Stimulated activated CD4-positive, alpha-beta T cell treated with anti-CD3 and anti-CD28 coated beads, Interleukin-1b, Interleukin-23, amount 100 ng/mL, for 1 hour (primary cell): ENCODE results near the gene EMCN.
"Not testable (repeated sequence)": the region's sequence is repeated elsewhere in the genome, so short reads cannot be mapped to it uniquely, and the experiment has no call there.

ENCODE experiments used
- DNase-seq, 2 donors: peaks; one replicate each; pipeline ENCODE4 v3.0.0-alpha.2; 2020; ENCODE audit warnings: low read depth in 2 of 2

Gene EMCN

DNA sequence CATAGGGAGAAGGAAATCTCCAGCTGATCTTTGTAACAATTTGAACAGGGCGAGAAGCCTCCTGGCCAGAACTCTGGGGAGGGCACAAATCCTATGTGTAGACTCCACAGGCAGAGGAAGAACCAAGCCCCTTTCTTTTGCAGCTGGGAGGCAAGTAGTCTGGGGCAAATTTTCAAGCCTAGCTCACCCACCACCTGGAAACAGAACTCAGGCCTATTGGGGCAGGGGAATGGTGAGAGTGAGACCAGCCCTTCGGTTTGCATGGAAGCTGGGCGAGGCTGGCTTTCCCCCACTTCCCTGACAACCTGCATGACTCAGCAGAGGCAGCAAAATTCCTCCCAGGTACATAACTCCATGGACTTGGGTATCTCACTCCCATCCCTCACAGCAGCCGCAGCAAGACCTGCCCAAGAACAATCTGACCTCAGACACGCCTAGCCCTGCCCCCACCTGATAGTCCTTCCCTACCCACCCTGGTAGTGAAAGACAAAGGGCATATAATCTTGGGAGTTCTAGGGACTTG is 138.2 kb downstream of the EMCN start:
- DNase-seq: no peak

DNA sequence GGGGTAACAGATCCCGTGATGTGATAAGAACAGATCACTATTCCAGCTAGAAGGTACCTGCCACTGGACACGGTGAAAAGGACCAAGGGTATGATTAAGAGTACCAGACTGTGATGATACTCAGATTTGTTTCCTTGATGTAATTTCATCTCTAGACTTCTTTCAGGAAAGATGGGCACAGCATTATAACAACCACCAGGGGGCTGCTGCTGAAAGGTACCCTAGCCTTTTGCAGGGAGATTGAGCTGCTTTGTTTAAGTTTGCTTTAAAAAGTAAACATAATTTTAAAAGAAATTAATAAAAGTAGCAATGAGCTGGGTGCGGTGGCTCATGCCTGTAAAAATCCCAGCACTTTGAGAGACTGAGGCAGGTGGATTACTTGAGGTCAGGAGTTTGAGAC is 145.4 kb downstream of the EMCN start:
- DNase-seq: no peak

DNA sequence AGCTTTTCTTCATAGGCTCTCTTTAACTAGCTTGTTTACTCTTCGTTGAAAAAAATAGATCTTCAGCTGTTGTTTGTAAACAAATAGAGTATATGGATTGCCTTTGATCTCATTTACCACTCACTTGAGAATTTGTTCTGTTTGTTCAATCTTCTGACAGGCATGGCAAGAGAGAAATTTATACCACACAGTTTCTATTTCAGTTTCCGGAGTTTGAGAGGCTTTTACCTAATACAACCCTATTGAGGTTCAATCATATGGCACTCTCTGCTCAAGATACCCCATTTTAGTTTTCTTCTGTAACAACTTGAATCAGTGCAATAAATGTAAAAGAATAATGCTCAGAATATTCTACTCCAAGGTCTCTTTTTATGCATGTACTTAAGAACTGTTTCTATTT is 148.0 kb downstream of the EMCN start:
- no peak for DNase-seq

DNA sequence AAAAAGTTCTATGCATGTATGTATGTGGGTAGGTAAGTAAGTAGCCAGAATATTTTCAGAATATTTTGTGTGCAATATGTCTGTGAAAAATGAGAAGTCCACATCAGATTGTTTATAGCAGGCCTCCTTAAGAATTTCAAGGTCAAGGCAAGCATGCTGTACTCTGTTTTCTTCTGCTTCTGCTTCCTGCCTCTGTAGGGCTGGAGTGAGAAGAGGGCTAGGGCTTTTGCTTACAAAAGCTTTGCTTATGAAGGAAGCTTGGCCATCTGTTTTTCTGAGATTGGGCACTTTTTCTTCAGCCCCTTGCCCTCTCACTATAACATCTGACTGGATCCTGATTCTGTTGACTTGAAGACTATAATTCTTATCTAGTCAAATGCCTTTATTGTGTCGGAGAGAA is 150.4 kb downstream of the EMCN start:
- DNase-seq: no peak

DNA sequence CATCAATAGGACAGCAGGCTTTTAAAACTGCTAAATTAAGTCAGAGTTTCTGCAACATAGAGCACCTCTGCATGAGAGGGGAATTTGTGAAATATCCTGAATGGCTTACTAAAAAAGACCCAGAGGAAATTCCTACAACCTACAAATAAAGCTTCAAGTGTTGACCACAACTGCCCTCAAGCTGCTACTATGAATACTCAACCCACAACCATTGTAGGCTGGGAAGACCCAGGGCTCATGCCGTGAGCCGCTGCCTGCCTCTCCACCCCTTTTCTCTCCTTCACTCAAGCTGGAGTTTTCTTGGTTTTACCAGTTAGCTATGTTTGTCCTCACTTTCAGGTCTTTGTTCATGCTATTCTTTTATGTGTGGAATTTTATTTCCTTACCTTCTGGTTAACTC is 151.6 kb downstream of the EMCN start:
- no peak for DNase-seq

DNA sequence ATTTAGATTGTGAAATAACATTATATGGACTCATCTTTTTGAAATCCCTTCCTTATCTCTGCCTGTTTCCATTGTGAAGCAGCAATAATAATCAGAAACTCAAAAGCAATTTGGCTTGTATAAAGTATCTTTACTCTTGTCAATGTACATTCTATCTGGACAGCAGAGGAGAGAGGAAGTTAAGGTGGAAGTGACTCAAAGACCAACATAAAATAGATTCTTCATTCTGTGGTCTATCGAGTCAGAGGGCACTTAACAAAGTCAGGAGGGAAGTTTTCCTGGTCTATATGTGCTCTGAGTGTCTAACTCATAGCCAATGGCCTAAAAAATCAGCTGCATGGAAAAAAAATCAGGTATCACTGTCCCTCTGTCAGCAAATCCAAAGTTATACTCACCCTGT is 155.5 kb downstream of the EMCN start:
- DNase-seq: no peak

DNA sequence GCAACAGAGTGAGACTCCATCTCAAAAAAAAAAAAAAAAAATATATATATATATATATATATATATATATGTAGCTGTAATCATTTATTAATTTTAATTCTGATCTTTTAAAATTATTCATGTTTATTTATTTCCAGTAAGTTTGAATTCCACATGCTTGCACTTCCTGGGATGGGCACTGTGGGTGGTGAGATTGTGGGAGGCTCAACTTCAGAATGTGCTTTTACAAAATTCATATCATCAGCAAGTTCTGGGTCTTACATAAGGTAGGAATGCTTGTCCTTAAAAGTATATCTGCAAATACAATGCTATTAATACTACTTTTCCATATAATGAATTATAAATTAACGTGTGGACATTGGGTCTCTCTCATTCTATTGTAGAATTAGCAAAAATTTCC is 156.5 kb downstream of the EMCN start:
- DNase-seq: no peak

DNA sequence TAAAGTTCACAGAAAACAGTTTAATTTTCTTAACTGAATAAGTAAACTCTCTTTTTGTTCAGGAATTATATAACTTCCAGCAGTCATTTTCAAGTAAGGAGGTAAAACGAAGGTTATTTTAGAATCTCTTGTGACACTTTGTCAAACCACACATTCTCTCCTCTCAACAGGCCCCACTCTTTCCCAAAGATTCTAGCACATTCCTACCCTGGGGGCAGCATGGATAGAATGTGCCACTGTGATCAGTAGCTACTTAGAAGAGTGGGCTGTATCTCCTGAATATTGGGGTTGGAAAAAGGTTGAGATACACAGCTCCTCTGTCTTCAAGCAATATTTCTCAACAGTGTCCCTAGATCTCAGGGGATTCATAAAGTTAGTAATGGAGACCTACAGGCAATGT is 157.6 kb downstream of the EMCN start:
- no peak for DNase-seq

DNA sequence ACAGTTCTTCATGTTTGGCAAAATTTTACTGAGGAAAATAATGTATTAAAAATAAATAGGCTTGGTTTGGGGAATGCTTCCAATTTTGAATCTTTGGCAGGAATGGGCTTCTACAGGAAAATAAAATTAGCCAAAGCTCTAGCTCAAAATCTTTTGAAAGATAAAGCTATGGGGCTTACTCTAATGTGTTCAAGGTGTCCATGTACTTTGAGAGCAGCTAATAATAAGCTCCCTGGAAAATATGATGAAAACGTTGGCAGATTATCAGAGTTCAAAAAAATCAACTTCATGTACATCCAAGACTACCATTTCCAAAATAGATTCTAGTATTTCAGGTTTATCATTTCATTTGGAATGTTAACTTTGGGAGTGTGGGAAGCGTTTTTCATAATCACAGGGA is 158.4 kb downstream of the EMCN start:
- no peak for DNase-seq

DNA sequence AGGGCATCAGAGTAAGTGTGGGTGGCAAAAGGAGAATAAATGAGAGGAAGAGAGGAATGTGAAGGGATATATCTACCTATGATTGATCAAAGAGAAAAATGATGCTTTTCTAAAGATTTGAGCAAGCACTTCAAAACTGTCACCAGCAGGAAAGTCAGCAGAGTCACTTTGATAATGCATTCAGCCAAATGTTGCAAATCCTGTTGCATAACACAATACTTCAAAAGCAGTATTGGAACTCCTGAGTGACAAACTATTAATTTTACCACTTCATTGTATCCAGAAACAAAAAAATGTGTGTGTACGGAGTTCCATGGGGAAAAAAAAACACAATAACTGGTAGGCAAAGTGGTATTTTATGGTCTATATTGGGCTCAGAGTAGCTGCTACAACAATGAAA is 160.3 kb downstream of the EMCN start:
- no peak for DNase-seq

DNA sequence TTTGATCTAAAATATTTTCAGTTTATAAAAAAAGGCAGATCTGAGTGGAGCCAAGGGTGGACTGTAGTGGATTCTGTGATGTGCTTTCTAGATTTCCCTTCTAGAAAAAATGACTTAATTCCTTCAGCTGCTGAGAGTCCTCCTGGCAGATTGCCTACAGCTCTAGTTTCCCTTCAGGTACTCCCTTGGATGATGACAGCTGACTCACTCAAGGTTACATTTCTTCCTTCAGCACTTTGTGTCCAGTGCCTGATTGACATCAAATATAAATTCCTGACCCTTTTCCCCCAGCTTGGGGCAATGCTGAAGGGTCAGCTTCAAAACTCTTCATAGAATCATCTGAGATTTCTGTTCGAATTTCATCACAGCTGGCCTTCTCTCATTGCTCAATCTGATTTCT is 161.7 kb downstream of the EMCN start:
- no peak for DNase-seq

DNA sequence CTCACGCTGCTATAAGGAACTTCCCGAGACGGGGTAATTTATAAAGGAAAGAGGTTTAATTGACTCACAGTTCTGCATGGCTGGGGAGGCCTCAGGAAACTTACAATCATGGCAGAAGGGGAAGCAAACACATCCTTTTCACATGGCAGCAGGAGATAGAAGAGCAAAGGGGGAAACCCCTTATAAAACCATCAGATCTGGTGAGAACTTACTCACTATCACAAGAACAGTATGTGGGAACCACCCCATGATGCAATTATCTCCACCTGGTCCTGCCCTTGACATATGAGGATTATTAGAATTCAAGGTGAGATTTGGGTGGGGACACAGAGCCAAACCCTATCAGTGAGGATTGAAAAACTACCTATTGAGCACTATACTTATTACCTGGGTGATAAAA is 165.5 kb downstream of the EMCN start:
- not testable (repeated sequence) for DNase-seq

DNA sequence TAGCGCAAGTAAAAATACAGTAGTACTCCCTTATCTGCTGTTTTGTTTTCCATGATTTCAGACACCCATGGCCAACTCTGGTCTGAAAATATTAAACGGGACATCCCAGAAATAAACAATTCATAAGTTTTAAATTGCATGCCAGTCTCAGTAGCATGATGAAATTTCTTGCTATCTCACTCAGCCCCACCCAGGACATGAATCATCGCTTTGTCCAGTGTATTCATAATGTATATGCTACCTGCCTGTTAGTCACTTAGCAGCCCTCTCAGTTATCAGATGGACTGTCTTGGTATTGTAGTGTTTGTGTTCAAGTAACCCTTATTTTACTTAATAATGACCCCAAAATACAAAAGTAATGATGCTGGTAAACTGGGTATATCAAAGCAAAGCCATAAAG is 169.3 kb downstream of the EMCN start:
- DNase-seq: no peak

DNA sequence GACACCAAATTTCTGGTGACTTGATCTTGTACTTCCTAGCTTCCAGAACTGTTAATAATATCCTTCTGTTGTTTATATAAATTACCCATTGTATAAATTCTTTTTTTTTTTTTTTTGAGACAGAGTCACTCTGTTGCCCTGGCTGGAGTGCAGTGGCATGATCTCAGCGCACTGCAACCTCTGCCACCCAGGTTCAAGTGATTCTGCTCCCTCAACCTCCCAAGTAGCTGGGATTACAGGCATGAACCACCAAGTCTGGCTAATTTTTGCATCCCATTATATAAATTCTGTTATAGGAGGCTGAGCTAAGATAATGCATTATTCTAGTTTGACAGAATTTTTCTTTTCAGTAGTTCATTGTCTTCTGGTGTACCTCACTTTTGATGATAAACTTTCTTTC is 170.6 kb downstream of the EMCN start:
- no peak for DNase-seq

DNA sequence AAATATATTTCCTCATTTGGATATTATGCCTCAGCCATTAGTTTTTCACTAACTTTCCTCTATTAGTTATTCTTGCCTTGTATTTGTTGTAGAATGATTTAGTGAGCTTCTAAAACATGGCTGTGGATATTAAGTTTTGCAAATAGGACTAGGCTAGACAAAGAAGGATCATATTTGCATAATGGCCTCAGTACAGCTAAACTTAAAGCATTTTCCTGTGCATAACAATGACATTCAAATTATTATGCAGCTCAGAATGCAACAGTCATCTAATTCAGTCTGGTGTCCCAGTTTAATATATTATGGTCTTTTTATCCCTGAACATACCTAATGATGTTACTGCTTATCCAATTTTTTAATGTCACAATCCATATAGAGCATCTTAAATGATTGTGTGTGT is 172.2 kb downstream of the EMCN start:
- DNase-seq: no peak
